Measurements from ENCODE around the gene CXCL3. TPM values are rescaled to one million over a fixed set of nuclear protein-coding genes. Genes with fewer than 3 reads are reported as not detected.

The CXCL3 gene
- total and polyA plus RNA-seq, 5 donors, result 0.50 to 2.5 (median 0.88) TPM

GRCh38 chr4:74013264-74013663 is 25.2 kb downstream of the CXCL3 start:
- Histone ChIP-seq H3K4me3 (ENCODE audit: low read length) (no peak overlapping the region), H3K27ac (ENCODE audit: low read length) (no peak overlapping the region), H3K27me3 (ENCODE audit: control insufficient read depth, insufficient read depth) (no peaks in the 10 kb centered on the region), H3K4me1 (ENCODE audit: control insufficient read depth, insufficient read depth, low read length) (no peaks in the 10 kb centered on the region), H3K9me3 (ENCODE audit: control insufficient read depth, low read length) (no peaks in the 10 kb centered on the region)
- DNase-seq (no peak), ATAC-seq (no peak)
- intact Hi-C loops (cut with DNase I), result no loop called here
- WGBS, result 60% methylated on average over 2 of the region's 2 CpGs

GRCh38 chr4:74012130-74012529 is 26.4 kb downstream of the CXCL3 start:
- WGBS, result 79% methylated on average over 4 of the region's 4 CpGs
- no peak overlapping the region for H3K27ac ChIP-seq (ENCODE audit: low read length)
- no peak for DNase-seq
- ATAC-seq, result no peak
- H3K27me3 ChIP-seq (ENCODE audit: control insufficient read depth, insufficient read depth), result no peaks in the 10 kb centered on the region
- no peaks in the 10 kb centered on the region for H3K9me3 ChIP-seq (ENCODE audit: control insufficient read depth, low read length)
- intact Hi-C loops (cut with DNase I), result no loop called here
- no peak overlapping the region for H3K4me3 ChIP-seq (ENCODE audit: low read length)
- no peaks in the 10 kb centered on the region for H3K4me1 ChIP-seq (ENCODE audit: control insufficient read depth, insufficient read depth, low read length)

GRCh38 chr4:74009307-74009706 is 29.2 kb downstream of the CXCL3 start:
- no peak overlapping the region for H3K27ac ChIP-seq (ENCODE audit: low read length)
- no peaks in the 10 kb centered on the region for H3K4me1 ChIP-seq (ENCODE audit: control insufficient read depth, insufficient read depth, low read length)
- intact Hi-C loops (cut with DNase I), result no loop called here
- no peak for DNase-seq
- ATAC-seq, result no peak
- no peaks in the 10 kb centered on the region for H3K9me3 ChIP-seq (ENCODE audit: control insufficient read depth, low read length)
- 89% methylated on average over 3 of the region's 3 CpGs for WGBS
- no peaks in the 10 kb centered on the region for H3K27me3 ChIP-seq (ENCODE audit: control insufficient read depth, insufficient read depth)
- no peak overlapping the region for H3K4me3 ChIP-seq (ENCODE audit: low read length)

GRCh38 chr4:74006009-74006476 is 32.4 kb downstream of the CXCL3 start:
- WGBS, result 56% methylated on average over 2 of the region's 2 CpGs
- ATAC-seq (no peak), DNase-seq (no peak)
- H3K9me3 ChIP-seq (ENCODE audit: control insufficient read depth, low read length), result no peaks in the 10 kb centered on the region
- no peaks in the 10 kb centered on the region for H3K4me1 ChIP-seq (ENCODE audit: control insufficient read depth, insufficient read depth, low read length)
- intact Hi-C loops (cut with DNase I), result no loop called here
- H3K4me3 ChIP-seq (ENCODE audit: low read length), result no peak overlapping the region
- no peaks in the 10 kb centered on the region for H3K27me3 ChIP-seq (ENCODE audit: control insufficient read depth, insufficient read depth)
- no peak overlapping the region for H3K27ac ChIP-seq (ENCODE audit: low read length)

DNA sequence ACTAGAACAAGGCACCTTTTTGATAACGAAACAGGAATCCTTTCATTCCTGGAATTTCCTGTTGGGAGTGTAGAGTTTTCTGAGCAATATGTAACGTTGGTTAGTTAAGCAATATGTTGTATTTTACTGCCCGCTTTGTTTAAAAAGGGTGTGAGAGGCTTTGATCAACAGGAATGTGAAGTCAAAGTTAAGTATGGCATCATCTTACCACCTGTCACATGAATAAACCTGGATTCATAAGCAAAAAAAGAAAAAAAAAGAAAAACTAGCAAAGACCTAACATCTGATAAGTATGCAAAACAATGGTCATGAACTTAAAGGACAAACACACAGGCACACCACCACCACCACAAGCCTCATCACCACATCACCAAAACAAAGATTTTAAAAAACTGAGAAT is 33.0 kb downstream of the CXCL3 start:
- H3K4me1 ChIP-seq (ENCODE audit: control insufficient read depth, insufficient read depth, low read length), result no peaks in the 10 kb centered on the region
- no peaks in the 10 kb centered on the region for H3K27me3 ChIP-seq (ENCODE audit: control insufficient read depth, insufficient read depth)
- no peak for DNase-seq
- no peak overlapping the region for H3K4me3 ChIP-seq (ENCODE audit: low read length)
- no peaks in the 10 kb centered on the region for H3K9me3 ChIP-seq (ENCODE audit: control insufficient read depth, low read length)
- intact Hi-C loops (cut with DNase I), result no loop called here
- 39% methylated on average over 3 of the region's 3 CpGs for WGBS
- no peak overlapping the region for H3K27ac ChIP-seq (ENCODE audit: low read length)
- ATAC-seq, result no peak

GRCh38 chr4:74004668-74005067 is 33.8 kb downstream of the CXCL3 start:
- Histone ChIP-seq H3K4me1 (ENCODE audit: control insufficient read depth, insufficient read depth, low read length) (no peaks in the 10 kb centered on the region), H3K4me3 (ENCODE audit: low read length) (no peak overlapping the region), H3K27me3 (ENCODE audit: control insufficient read depth, insufficient read depth) (no peaks in the 10 kb centered on the region), H3K9me3 (ENCODE audit: control insufficient read depth, low read length) (no peaks in the 10 kb centered on the region), H3K27ac (ENCODE audit: low read length) (no peak overlapping the region)
- ATAC-seq (no peak), DNase-seq (no peak)
- 56% methylated on average over 4 of the region's 4 CpGs for WGBS
- intact Hi-C loops (cut with DNase I), result no loop called here

DNA sequence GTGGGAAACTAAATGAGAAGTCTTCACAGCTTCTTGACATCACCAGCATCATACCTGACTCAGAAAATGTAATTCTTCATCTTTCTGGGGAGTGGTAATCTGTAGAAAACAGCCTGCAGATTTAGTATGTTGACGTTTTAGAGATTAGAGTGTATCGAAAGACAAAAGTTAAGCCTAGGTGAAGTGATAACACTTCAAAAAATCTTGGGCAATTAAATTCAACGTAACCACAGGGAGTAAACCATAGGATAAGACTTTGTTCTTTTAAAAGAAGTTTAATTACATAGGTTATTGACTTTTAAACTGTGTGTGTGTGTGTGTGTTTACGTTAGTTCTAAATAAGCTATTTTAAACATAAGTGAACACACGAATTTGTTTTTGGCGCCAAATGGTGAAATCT is 38.2 kb downstream of the CXCL3 start:
- Histone ChIP-seq H3K9me3 (ENCODE audit: control insufficient read depth, low read length) (no peaks in the 10 kb centered on the region), H3K27ac (ENCODE audit: low read length) (no peak overlapping the region), H3K4me1 (ENCODE audit: control insufficient read depth, insufficient read depth, low read length) (no peaks in the 10 kb centered on the region), H3K4me3 (ENCODE audit: low read length) (no peak overlapping the region), H3K27me3 (ENCODE audit: control insufficient read depth, insufficient read depth) (no peaks in the 10 kb centered on the region)
- ATAC-seq (no peak), DNase-seq (no peak)
- intact Hi-C loops (cut with DNase I), result no loop called here
- 86% methylated on average over 6 of the region's 6 CpGs for WGBS

- ATAC-seq, result peak; percentile 80 to 92
- Histone ChIP-seq H3K27me3 (ENCODE audit: control insufficient read depth, insufficient read depth) (no peaks in the 10 kb centered on the region), H3K4me3 (ENCODE audit: low read length) (no peak within 1 kb of the TSS), H3K9me3 (ENCODE audit: control insufficient read depth, low read length) (no peaks in the 10 kb centered on the region), H3K4me1 (ENCODE audit: control insufficient read depth, insufficient read depth, low read length) (no peaks in the 10 kb centered on the region), H3K27ac (ENCODE audit: low read length) (no peak within 1 kb of the TSS)
- intact Hi-C loops (cut with DNase I), result no loop called here
- DNase-seq, result peak; percentile 37 to 69 (median 60)
- WGBS, result 9% methylated on average over 46 of the region's 46 CpGs
Measured at GRCh38 chr4:73998040-73999011, 40.2 kb downstream of the CXCL3 start, which contains the start of gene CXCL5. TSS of gene CXCL5 (minus strand) at chr4:73998677. CDS start at chr4:73998581, 96 bp downstream.

DNA sequence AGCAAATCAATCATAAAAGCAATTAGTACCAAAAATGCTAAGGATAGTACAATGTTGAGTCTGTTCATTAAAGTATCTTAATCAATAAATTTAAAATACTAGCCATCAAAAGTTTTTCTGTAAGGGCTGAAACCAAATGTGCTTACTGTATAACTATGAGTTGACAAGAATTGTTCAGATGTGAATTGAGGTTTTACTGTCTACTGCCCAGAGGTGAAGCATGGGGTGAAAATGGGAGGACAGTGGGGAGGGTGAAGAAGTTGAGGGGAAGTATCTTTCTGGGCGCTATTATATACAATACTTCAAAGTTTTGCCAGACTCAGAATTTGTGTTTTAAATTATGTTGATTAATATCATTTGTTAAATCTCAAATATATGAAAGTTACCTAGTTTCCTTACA is 46.4 kb downstream of the CXCL3 start:
- no peak overlapping the region for H3K27ac ChIP-seq (ENCODE audit: low read length)
- no peak for ATAC-seq
- H3K4me1 ChIP-seq (ENCODE audit: control insufficient read depth, insufficient read depth, low read length), result no peaks in the 10 kb centered on the region
- WGBS, result 0% methylated on average over 1 of the region's 1 CpG
- H3K9me3 ChIP-seq (ENCODE audit: control insufficient read depth, low read length), result no peaks in the 10 kb centered on the region
- DNase-seq, result no peak
- intact Hi-C loops (cut with DNase I), result no loop called here
- H3K4me3 ChIP-seq (ENCODE audit: low read length), result no peak overlapping the region
- no peaks in the 10 kb centered on the region for H3K27me3 ChIP-seq (ENCODE audit: control insufficient read depth, insufficient read depth)

- no peak overlapping the region for H3K4me3 ChIP-seq (ENCODE audit: low read length)
- H3K9me3 ChIP-seq (ENCODE audit: control insufficient read depth, low read length), result no peaks in the 10 kb centered on the region
- intact Hi-C loops (cut with DNase I), result no loop called here
- ATAC-seq (no peak), DNase-seq (no peak)
- H3K27me3 ChIP-seq (ENCODE audit: control insufficient read depth, insufficient read depth), result no peaks in the 10 kb centered on the region
- WGBS, result 95% methylated on average over 1 of the region's 1 CpG
- H3K4me1 ChIP-seq (ENCODE audit: control insufficient read depth, insufficient read depth, low read length), result no peaks in the 10 kb centered on the region
- H3K27ac ChIP-seq (ENCODE audit: low read length), result no peak overlapping the region
Measured at GRCh38 chr4:73991742-73992000, 46.8 kb downstream of the CXCL3 start.

DNA sequence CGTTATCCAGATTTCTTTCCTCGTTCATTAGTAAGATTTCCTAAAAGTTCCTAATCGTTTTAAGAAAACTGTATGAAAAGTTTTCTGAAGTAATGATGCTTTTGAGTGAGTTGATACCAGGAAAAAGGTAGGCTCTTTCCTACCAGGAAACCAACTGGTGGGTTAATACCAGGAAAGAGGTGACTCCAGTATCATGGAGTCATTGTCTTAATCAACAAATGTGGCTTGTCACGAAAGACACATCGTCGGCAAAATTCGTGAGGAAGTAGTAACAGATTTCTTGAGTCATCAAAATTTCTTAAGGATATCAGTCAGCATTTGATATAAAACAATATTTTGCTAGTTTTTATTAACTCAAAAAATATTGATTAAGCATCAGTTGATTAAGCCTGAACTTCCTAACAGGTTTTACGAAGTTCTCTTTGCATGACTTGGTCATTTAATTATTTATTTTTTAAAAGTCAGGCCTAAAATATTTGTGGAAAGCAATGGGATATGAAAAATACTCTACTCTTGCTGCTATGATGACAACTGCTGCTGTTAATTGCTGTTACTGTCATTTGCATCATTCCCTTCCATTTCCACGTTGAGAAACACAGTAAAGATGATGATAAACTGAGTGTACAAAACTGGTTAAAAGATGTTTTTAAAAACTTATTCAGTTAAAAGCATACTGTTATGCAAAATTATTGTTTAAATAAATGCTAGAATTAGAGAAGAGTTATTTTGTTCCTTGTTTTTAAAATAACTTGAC is 47.3 kb downstream of the CXCL3 start:
- no peaks in the 10 kb centered on the region for H3K4me1 ChIP-seq (ENCODE audit: control insufficient read depth, insufficient read depth, low read length)
- WGBS, result 86% methylated on average over 9 of the region's 9 CpGs
- DNase-seq (no peak), ATAC-seq (no peak)
- intact Hi-C loops (cut with DNase I), result no loop called here
- H3K27ac ChIP-seq (ENCODE audit: low read length), result no peak overlapping the region
- no peaks in the 10 kb centered on the region for H3K27me3 ChIP-seq (ENCODE audit: control insufficient read depth, insufficient read depth)
- H3K4me3 ChIP-seq (ENCODE audit: low read length), result no peak overlapping the region
- no peaks in the 10 kb centered on the region for H3K9me3 ChIP-seq (ENCODE audit: control insufficient read depth, low read length)

Data from right cardiac atrium (tissue), 5 donors.